H1 (cell line): ENCODE measurements around the gene SCAMP5. TPM values are rescaled to one million over a fixed set of nuclear protein-coding genes. Genes with fewer than 3 reads are reported as not detected.

ENCODE experiments used
- CTCF ChIA-PET: fragments of 300-600 bp; sonication (Branson Sonifier 250); formaldehyde crosslinking; loops from one replicate; lab custom pipeline; 2021; ENCODE audit not compliant: partially characterized antibody; lab: Charles Lee
- POLR2A ChIA-PET: fragments of 300-600 bp; sonication (Branson Sonifier 250); formaldehyde crosslinking; loops from one replicate; lab custom pipeline; 2021; ENCODE audit warnings: inconsistent platforms; ENCODE audit not compliant: partially characterized antibody; lab: Charles Lee
- DNase-seq, 2 experiments: peaks; one replicate each; pipeline versions ENCODE4 v3.0.0 to v3.0.0-alpha.2; 2010 to 2022; ENCODE audit warnings: low spot score in 2 of 2, low read depth in 1 of 2, mixed read lengths in 1 of 2
- FAIRE-seq: peaks from 2 replicates; lab custom pipeline; 2011; peaks lifted over from hg19 to GRCh38; lab: Jason Lieb, UNC
- H2AFZ ChIP-seq: 2 replicates; pipeline ENCODE4 v1.8.1; 2012; ENCODE audit warnings: low read length, inconsistent platforms
- H2AK5ac ChIP-seq: 2 replicates; pipeline ENCODE4 v1.6.1; 2013; ENCODE audit warnings: low read depth, low read length
- H2BK120ac ChIP-seq: replicated peaks from 2 replicates; pipeline ENCODE3; 2013; ENCODE audit warnings: low read depth, low read length, inconsistent platforms
- H2BK12ac ChIP-seq: 2 replicates; pipeline ENCODE4 v1.6.1; 2013; ENCODE audit warnings: low read depth, low read length
- H2BK15ac ChIP-seq: 2 replicates; pipeline ENCODE4 v1.6.1; 2013; ENCODE audit warnings: low read length
- H2BK20ac ChIP-seq: 2 replicates; pipeline ENCODE4 v1.6.1; 2013; ENCODE audit warnings: low read length
- H2BK5ac ChIP-seq: 2 replicates; pipeline ENCODE4 v1.6.1; 2013; ENCODE audit warnings: low read depth, low read length
- H3K14ac ChIP-seq: 2 replicates; pipeline ENCODE4 v1.6.1; 2013; ENCODE audit warnings: inconsistent platforms; ENCODE audit not compliant: insufficient read length
- H3K18ac ChIP-seq: 2 replicates; pipeline ENCODE4 v1.6.1; 2013; ENCODE audit warnings: low read length; ENCODE audit errors: extremely low read depth
- H3K23ac ChIP-seq: 2 replicates; pipeline ENCODE4 v1.6.1; 2013; ENCODE audit warnings: inconsistent platforms; ENCODE audit not compliant: insufficient read length
- H3K23me2 ChIP-seq: 2 replicates; pipeline ENCODE4 v1.6.1; 2013; ENCODE audit warnings: low read depth, low read length
- H3K27ac ChIP-seq: 2 replicates; pipeline ENCODE4 v1.6.1; 2011; ENCODE audit warnings: low read depth, low read length, inconsistent platforms
- H3K27me3 ChIP-seq, 4 experiments: replicated peaks in 1 of 4; 1 replicate in 1 of 4; 2 replicates in 3 of 4; pipeline versions ENCODE4 v1.6.1 to v1.8.1; 2011 to 2013; ENCODE audit warnings: low read length in 3 of 4, mild to moderate bottlenecking in 3 of 4, inconsistent platforms in 2 of 4, mixed read lengths in 2 of 4, moderate library complexity in 1 of 4; ENCODE audit not compliant: control insufficient read depth in 3 of 4, insufficient read depth in 3 of 4; ENCODE audit errors: extremely low read depth in 1 of 4
- H3K36me3 ChIP-seq, 4 experiments: 2 replicates each; pipeline versions ENCODE4 v1.6.1 to v1.8.1; 2011 to 2013; ENCODE audit warnings: mild to moderate bottlenecking in 4 of 4, low read length in 3 of 4, moderate library complexity in 2 of 4, control low read depth in 1 of 4, inconsistent platforms in 1 of 4; ENCODE audit not compliant: insufficient read depth in 4 of 4, control insufficient read depth in 2 of 4
- H3K4ac ChIP-seq: replicated peaks from 2 replicates; pipeline ENCODE3; 2013; ENCODE audit warnings: low read length, low read depth, mixed read lengths, inconsistent platforms; ENCODE audit not compliant: insufficient read length
- H3K4me1 ChIP-seq, 4 experiments: replicated peaks in 1 of 4; 1 replicate in 1 of 4; 2 replicates in 3 of 4; pipeline versions ENCODE4 v1.6.1 to v1.8.1; 2011 to 2013; ENCODE audit warnings: low read length in 3 of 4, inconsistent platforms in 2 of 4, mixed read lengths in 1 of 4; ENCODE audit not compliant: insufficient read depth in 4 of 4, control insufficient read depth in 3 of 4
- H3K4me2 ChIP-seq, 2 experiments: 2 replicates each; pipeline versions ENCODE4 v1.6.1 to v1.8.1; 2011 to 2013; ENCODE audit warnings: low read depth in 2 of 2, low read length in 2 of 2, control low read depth in 1 of 2, inconsistent platforms in 1 of 2, mild to moderate bottlenecking in 1 of 2; ENCODE audit not compliant: insufficient read depth in 1 of 2
- H3K4me3 ChIP-seq, 4 experiments: fragments of 200-600, 300-600 bp in 1 of 4; sonication (generic), shearing (Covaris generic), sonication (Bioruptor Twin) in 1 of 4; 2 replicates each; pipeline versions ENCODE4 v1.5.1 to v1.8.1; 2011 to 2016; ENCODE audit warnings: low read length in 4 of 4, low read depth in 3 of 4, control low read depth in 2 of 4, inconsistent platforms in 2 of 4, mild to moderate bottlenecking in 2 of 4, mixed read lengths in 1 of 4, moderate library complexity in 1 of 4; ENCODE audit not compliant: insufficient read depth in 2 of 4; ENCODE audit errors: extremely low read depth in 1 of 4
- H3K56ac ChIP-seq: replicated peaks from 2 replicates; pipeline ENCODE3; 2013; ENCODE audit warnings: low read depth, mild to moderate bottlenecking, mixed read lengths, low read length, inconsistent platforms; ENCODE audit not compliant: insufficient read length
- H3K79me1 ChIP-seq: 2 replicates; pipeline ENCODE4 v1.6.1; 2013; ENCODE audit warnings: low read depth, low read length, control low read depth
- H3K79me2 ChIP-seq, 2 experiments: 2 replicates each; pipeline versions ENCODE4 v1.6.1 to v1.8.1; 2012 to 2013; ENCODE audit warnings: low read length in 2 of 2, mild to moderate bottlenecking in 2 of 2, inconsistent platforms in 1 of 2; ENCODE audit not compliant: insufficient read depth in 2 of 2, control insufficient read depth in 1 of 2
- H3K9ac ChIP-seq, 4 experiments: replicated peaks in 1 of 4; 1 replicate in 1 of 4; 2 replicates in 3 of 4; pipeline versions ENCODE4 v1.6.1 to v1.8.1; 2011 to 2013; ENCODE audit warnings: low read depth in 3 of 4, low read length in 3 of 4, control low read depth in 2 of 4, mild to moderate bottlenecking in 2 of 4, moderate library complexity in 2 of 4, inconsistent platforms in 1 of 4; ENCODE audit errors: extremely low read depth in 1 of 4
- H3K9me3 ChIP-seq, 2 experiments: 2 replicates each; pipeline versions ENCODE4 v1.6.1 to v1.8.1; 2012 to 2013; ENCODE audit warnings: mild to moderate bottlenecking in 2 of 2, moderate library complexity in 2 of 2, control low read depth in 1 of 2, inconsistent platforms in 1 of 2, low read depth in 1 of 2, low read length in 1 of 2, mixed read lengths in 1 of 2; ENCODE audit not compliant: insufficient read depth in 2 of 2
- H4K20me1 ChIP-seq, 2 experiments: replicated peaks in 1 of 2; 2 replicates each; pipeline versions ENCODE3 to v1.8.1; 2011 to 2013; ENCODE audit warnings: inconsistent platforms in 2 of 2, low read length in 2 of 2, mild to moderate bottlenecking in 1 of 2; ENCODE audit not compliant: insufficient read depth in 2 of 2, control insufficient read depth in 1 of 2
- H4K5ac ChIP-seq: 2 replicates; pipeline ENCODE4 v1.6.1; 2013; ENCODE audit warnings: low read length, low read depth, mixed read lengths, inconsistent platforms; ENCODE audit not compliant: insufficient read length
- H4K8ac ChIP-seq: 2 replicates; pipeline ENCODE4 v1.8.0; 2013; ENCODE audit warnings: mild to moderate bottlenecking, moderate library complexity, low read length, inconsistent platforms; ENCODE audit not compliant: insufficient read depth; ENCODE audit errors: extremely low read depth
- H4K91ac ChIP-seq: replicated peaks from 2 replicates; pipeline ENCODE3; 2013; ENCODE audit warnings: low read length, mixed read lengths, inconsistent platforms; ENCODE audit not compliant: insufficient read length
- BCL11A ChIP-seq, 2 experiments: IDR thresholded peaks; one replicate each; pipeline ENCODE4 v1.6.1; 2011; ENCODE audit warnings: low read depth in 2 of 2, low read length in 2 of 2, mild to moderate bottlenecking in 2 of 2
- CTBP2 ChIP-seq: IDR thresholded peaks from 2 replicates; pipeline ENCODE4 v1.7.0; 2011; ENCODE audit warnings: borderline replicate concordance, mild to moderate bottlenecking, moderate library complexity, mixed read lengths, low read length; ENCODE audit not compliant: insufficient read depth, insufficient read length
- HDAC2 ChIP-seq, 2 experiments: fragments of 300-600 bp in 1 of 2; sonication (generic) in 1 of 2; IDR thresholded peaks; 2 replicates each; pipeline ENCODE4 v1.6.1; 2011 to 2012; ENCODE audit warnings: low read depth in 2 of 2, low read length in 2 of 2, mild to moderate bottlenecking in 2 of 2, moderate library complexity in 2 of 2, borderline replicate concordance in 1 of 2, inconsistent platforms in 1 of 2
- JUND ChIP-seq: IDR thresholded peaks from 2 replicates; pipeline ENCODE4 v1.6.1; 2011; ENCODE audit warnings: mild to moderate bottlenecking, improper control_type of control experiment, low read length
- KDM1A ChIP-seq: fragments of 200-600, 300-600 bp; sonication (generic); IDR thresholded peaks from 2 replicates; pipeline ENCODE4 v1.7.1; 2016; ENCODE audit warnings: mild to moderate bottlenecking, low read length, borderline replicate concordance
- KDM5A ChIP-seq: fragments of 200-600 bp; IDR thresholded peaks from 2 replicates; pipeline ENCODE4 v1.7.1; 2012; ENCODE audit warnings: mild to moderate bottlenecking, low read length, inconsistent platforms, mixed read lengths
- NANOG ChIP-seq: IDR thresholded peaks from 2 replicates; pipeline ENCODE4 v1.6.1; 2011; ENCODE audit warnings: low read length, low read depth, mild to moderate bottlenecking, inconsistent platforms; ENCODE audit not compliant: insufficient read depth, poor library complexity, severe bottlenecking
- POU5F1 ChIP-seq: IDR thresholded peaks from 2 replicates; pipeline ENCODE4 v1.6.1; 2011; ENCODE audit warnings: low read depth, mild to moderate bottlenecking, low read length, moderate library complexity
- RNF2 ChIP-seq: fragments of 200-900, 300-1000 bp; sonication (generic); IDR thresholded peaks from 2 replicates; pipeline ENCODE4 v1.7.1; 2016; ENCODE audit warnings: borderline replicate concordance, low read depth, mild to moderate bottlenecking, antibody characterized with exemption, low read length; ENCODE audit not compliant: poor library complexity, severe bottlenecking; ENCODE audit errors: missing control alignments
- SP2 ChIP-seq: IDR thresholded peaks from 2 replicates; pipeline ENCODE4 v1.6.1; 2012; ENCODE audit warnings: mild to moderate bottlenecking, low read length, inconsistent platforms
- TBP ChIP-seq: IDR thresholded peaks from 2 replicates; pipeline ENCODE4 v1.6.1; 2011; ENCODE audit warnings: low read depth, low read length, improper control_type of control experiment
- TEAD4 ChIP-seq: IDR thresholded peaks from 2 replicates; pipeline ENCODE4 v1.6.1; 2012; ENCODE audit warnings: low read depth, low read length, inconsistent platforms, mixed read lengths
- WGBS, 2 experiments: shearing (Covaris generic) in 1 of 2; methylation state at CpG; one replicate each; pipeline versions ENCODE4 v1.1.6 to v1.1.7; 2013 to 2015; ENCODE audit warnings: low lambda C conversion rate in 2 of 2, mixed read lengths in 2 of 2, inconsistent platforms in 1 of 2, low coverage in 1 of 2, missing lambda C conversion rate in 1 of 2; ENCODE audit not compliant: insufficient replicate concordance in 2 of 2, insufficient coverage in 1 of 2, insufficient read length in 1 of 2; ENCODE audit errors: extremely low coverage in 1 of 2, missing lambda C conversion rate in 1 of 2; 5-methylcytosine and 5-hydroxymethylcytosine counted together
- polyA plus RNA-seq, 7 experiments: library from polyadenylated mRNA; depleted of rRNA in 3 of 7; stranded (reverse) in 5 of 7; unstranded in 2 of 7; fragments of >200 nt in 5 of 7; fragments of 200-250 nt in 2 of 7; gene quantifications; 1 replicate in 5 of 7; 2 replicates in 1 of 7; 4 replicates in 1 of 7; pipeline versions ENCODE4 v1.2.1 to v1.2.3, GENCODE V29; 2011 to 2013; ENCODE audit warnings: missing spikeins in 2 of 7, mixed read lengths in 2 of 7
- total RNA-seq: library from RNA; stranded (reverse); fragmentation: NEBNext Ultra II Directional; extraction: Animal tissue kit (Norgen Biotek cat#: 25700); gene quantifications from 2 replicates; pipeline ENCODE4 v1.2.1, GENCODE V29; 2021
- TF ChIP-seq, protein P1 (sequence below): IDR thresholded peaks from 2 replicates; pipeline ENCODE4 v1.6.1; 2012; ENCODE audit warnings: inconsistent platforms

The SCAMP5 gene
- total and polyA plus RNA-seq, 2 of the 8 experiments (the other 6 are each of a cell fraction or from before 2014, with no cell fraction given): 55.4 to 94.7 TPM

DNA sequence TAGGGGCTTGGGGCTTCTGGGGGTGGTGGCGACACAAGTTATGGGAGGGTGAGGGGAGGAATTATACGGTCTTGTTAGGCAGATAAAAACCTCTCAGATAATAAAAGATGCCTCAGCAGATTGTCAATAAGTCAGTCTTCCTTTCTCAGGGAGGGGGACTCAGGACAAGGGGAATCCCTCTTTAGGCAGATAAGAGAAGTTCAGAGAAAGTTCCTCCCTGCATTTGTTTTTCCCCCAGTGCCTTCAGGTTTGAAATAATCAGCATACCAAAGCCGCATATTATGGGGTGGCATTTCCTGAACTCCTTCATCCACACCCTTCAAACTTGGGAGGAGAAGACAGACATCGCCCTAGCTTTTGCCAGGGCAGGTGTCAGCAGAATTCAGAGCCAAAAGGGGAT lies 36.5 kb downstream of the SCAMP5 start:
- H3K14ac ChIP-seq: no peak overlapping the region
- H4K8ac ChIP-seq: no peak overlapping the region
- H3K56ac ChIP-seq: no peak overlapping the region
- no peak overlapping the region for H3K27ac ChIP-seq
- H2BK5ac ChIP-seq: no peak overlapping the region
- H3K18ac ChIP-seq: no peak overlapping the region
- H4K20me1 ChIP-seq: peaks cover 6% of the 10 kb centered on the region in 2 experiments
- H2AK5ac ChIP-seq: no peak overlapping the region
- H4K5ac ChIP-seq: no peak overlapping the region
- H2BK20ac ChIP-seq: no peak overlapping the region
- H3K4me3 ChIP-seq: no peak overlapping the region
- no peak for FAIRE-seq
- no peak overlapping the region for H3K9ac ChIP-seq
- H3K27me3 ChIP-seq: no peaks in the 10 kb centered on the region
- no peak for DNase-seq
- no peak overlapping the region for H2AFZ ChIP-seq
- no peaks in the 10 kb centered on the region for H3K23me2 ChIP-seq
- H2BK12ac ChIP-seq: no peak overlapping the region
- no peak overlapping the region for H3K23ac ChIP-seq
- ChIA-PET CTCF (interaction anchor here (0.6 to 8.5 kb wide), 8 partner anchors 13 to 276 kb away, joined by 3 to 97 read pairs (median 8); partner anchors contain the start of gene C15orf39), POLR2A (interaction anchor here (0.6 kb wide), 1 partner anchor 301 kb away, joined by 3 read pairs; no protein-coding TSS in a partner anchor)
- H2BK15ac ChIP-seq: no peak overlapping the region
- H3K79me1 ChIP-seq: peaks cover 5% of the 10 kb centered on the region; the same call in 1 of the 2 replicates
- no peaks in the 10 kb centered on the region for H3K9me3 ChIP-seq
- no peak overlapping the region for H3K4me2 ChIP-seq
- 81% methylated on average over 4 of the region's 4 CpGs; no CpG with 5 or more reads in 1 of the 2 experiments for WGBS, 2 experiments
- no peak overlapping the region for H4K91ac ChIP-seq
- no peaks in the 10 kb centered on the region for H3K79me2 ChIP-seq
- no peaks in the 10 kb centered on the region for H3K36me3 ChIP-seq
- peaks cover 3 to 16% (median 11%) of the 10 kb centered on the region in 4 experiments for H3K4me1 ChIP-seq
- no peak overlapping the region for H2BK120ac ChIP-seq
- no peak overlapping the region for H3K4ac ChIP-seq
- TF ChIP-seq SP2 (no peak), TEAD4 (no peak), CTBP2 (no peak), RNF2 (no peak), KDM1A (no peak), POU5F1 (no peak), HDAC2 (IDR thresholded peaks at IDR 0.05; ENCODE audit: borderline replicate concordance in 1 of 2, low read depth in 2 of 2, low read length in 2 of 2) (no peak), TBP (no peak), NANOG (no peak), JUND (no peak), KDM5A (no peak), BCL11A (IDR thresholded peaks at IDR 0.05; ENCODE audit: low read depth in 2 of 2, low read length in 2 of 2) (no peak)
- TF ChIP-seq, protein P1, sequence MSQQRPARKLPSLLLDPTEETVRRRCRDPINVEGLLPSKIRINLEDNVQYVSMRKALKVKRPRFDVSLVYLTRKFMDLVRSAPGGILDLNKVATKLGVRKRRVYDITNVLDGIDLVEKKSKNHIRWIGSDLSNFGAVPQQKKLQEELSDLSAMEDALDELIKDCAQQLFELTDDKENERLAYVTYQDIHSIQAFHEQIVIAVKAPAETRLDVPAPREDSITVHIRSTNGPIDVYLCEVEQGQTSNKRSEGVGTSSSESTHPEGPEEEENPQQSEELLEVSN: no peak
